Measurements from ENCODE around the gene GJC2. TPM values are rescaled to one million over a fixed set of nuclear protein-coding genes. Genes with fewer than 3 reads are reported as not detected.

The GJC2 gene
- total and polyA plus RNA-seq, 10 of the 15 experiments (the other 5 are each of a cell fraction or from before 2014, with no cell fraction given) = 0.04 to 0.44 (median 0.07) TPM; not detected in 4

DNA sequence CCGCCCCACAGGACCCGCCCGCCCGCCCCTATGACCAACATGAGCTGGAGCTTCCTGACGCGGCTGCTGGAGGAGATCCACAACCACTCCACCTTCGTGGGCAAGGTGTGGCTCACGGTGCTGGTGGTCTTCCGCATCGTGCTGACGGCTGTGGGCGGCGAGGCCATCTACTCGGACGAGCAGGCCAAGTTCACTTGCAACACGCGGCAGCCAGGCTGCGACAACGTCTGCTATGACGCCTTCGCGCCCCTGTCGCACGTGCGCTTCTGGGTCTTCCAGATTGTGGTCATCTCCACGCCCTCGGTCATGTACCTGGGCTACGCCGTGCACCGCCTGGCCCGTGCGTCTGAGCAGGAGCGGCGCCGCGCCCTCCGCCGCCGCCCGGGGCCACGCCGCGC, 8.0 kb downstream of the GJC2 start:
- ATAC-seq (no peak), DNase-seq (ENCODE audit: low read depth, low spot score) (no peak), FAIRE-seq (no peak)
- no peak overlapping the region for H3K27ac ChIP-seq (ENCODE audit: control insufficient read depth, insufficient read depth)
- H3K9me3 ChIP-seq (replicated peaks; ENCODE audit: control insufficient read depth, insufficient read depth, low read length) = no peaks in the 10 kb centered on the region
- intact Hi-C loops (cut with micrococcal nuclease; ENCODE audit: unreplicated experiment) (no loop called here), in situ Hi-C loops (cut with MboI) (no loop called here)
- CTCF ChIA-PET = no interaction called here
- H3K4me2 ChIP-seq (ENCODE audit: control insufficient read depth, insufficient read depth) = no peak overlapping the region
- no peaks in the 10 kb centered on the region for H3K27me3 ChIP-seq (replicated peaks in 1 of 2; ENCODE audit: control insufficient read depth in 2 of 2, insufficient read depth in 2 of 2, low read length in 1 of 2)
- TF ChIP-seq SPI1 (IDR thresholded peaks at IDR 0.05; ENCODE audit: borderline replicate concordance, insufficient read depth, low read depth, low read length) = no peak
- no peak for TF ChIP-seq STAT3 (IDR thresholded peaks at IDR 0.05; ENCODE audit: low read depth, low read length)
- TF ChIP-seq CEBPB (IDR thresholded peaks at IDR 0.05; ENCODE audit: borderline replicate concordance in 1 of 2, low read depth in 2 of 2, low read length in 2 of 2) = no peak
- no peak for TF ChIP-seq SMARCA5 (IDR thresholded peaks at IDR 0.05)
- no peak for TF ChIP-seq NR2C1 (IDR thresholded peaks at IDR 0.05)
- TF ChIP-seq, protein P1, sequence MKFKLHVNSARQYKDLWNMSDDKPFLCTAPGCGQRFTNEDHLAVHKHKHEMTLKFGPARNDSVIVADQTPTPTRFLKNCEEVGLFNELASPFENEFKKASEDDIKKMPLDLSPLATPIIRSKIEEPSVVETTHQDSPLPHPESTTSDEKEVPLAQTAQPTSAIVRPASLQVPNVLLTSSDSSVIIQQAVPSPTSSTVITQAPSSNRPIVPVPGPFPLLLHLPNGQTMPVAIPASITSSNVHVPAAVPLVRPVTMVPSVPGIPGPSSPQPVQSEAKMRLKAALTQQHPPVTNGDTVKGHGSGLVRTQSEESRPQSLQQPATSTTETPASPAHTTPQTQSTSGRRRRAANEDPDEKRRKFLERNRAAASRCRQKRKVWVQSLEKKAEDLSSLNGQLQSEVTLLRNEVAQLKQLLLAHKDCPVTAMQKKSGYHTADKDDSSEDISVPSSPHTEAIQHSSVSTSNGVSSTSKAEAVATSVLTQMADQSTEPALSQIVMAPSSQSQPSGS (IDR thresholded peaks at IDR 0.05; ENCODE audit: low read length) = no peak
- no peak for TF ChIP-seq ZNF384 (IDR thresholded peaks at IDR 0.05; ENCODE audit: borderline replicate concordance, low read depth, low read length)
- TF ChIP-seq CHD2 (IDR thresholded peaks at IDR 0.05; ENCODE audit: borderline replicate concordance, low read depth, low read length) = no peak
- TF ChIP-seq CHD1 (IDR thresholded peaks at IDR 0.05; ENCODE audit: low read depth, low read length) = no peak
- no peak for TF ChIP-seq POLR2AphosphoS5 (IDR thresholded peaks at IDR 0.05; ENCODE audit: low read length)
- TF ChIP-seq HDGF (IDR thresholded peaks at IDR 0.05) = no peak
- TF ChIP-seq, protein P2, sequence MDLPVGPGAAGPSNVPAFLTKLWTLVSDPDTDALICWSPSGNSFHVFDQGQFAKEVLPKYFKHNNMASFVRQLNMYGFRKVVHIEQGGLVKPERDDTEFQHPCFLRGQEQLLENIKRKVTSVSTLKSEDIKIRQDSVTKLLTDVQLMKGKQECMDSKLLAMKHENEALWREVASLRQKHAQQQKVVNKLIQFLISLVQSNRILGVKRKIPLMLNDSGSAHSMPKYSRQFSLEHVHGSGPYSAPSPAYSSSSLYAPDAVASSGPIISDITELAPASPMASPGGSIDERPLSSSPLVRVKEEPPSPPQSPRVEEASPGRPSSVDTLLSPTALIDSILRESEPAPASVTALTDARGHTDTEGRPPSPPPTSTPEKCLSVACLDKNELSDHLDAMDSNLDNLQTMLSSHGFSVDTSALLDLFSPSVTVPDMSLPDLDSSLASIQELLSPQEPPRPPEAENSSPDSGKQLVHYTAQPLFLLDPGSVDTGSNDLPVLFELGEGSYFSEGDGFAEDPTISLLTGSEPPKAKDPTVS (IDR thresholded peaks at IDR 0.05; ENCODE audit: low read depth, low read length) = no peak
- no peak for TF ChIP-seq JUND (IDR thresholded peaks at IDR 0.05; ENCODE audit: low read depth, low read length)
- TF ChIP-seq, protein P3, sequence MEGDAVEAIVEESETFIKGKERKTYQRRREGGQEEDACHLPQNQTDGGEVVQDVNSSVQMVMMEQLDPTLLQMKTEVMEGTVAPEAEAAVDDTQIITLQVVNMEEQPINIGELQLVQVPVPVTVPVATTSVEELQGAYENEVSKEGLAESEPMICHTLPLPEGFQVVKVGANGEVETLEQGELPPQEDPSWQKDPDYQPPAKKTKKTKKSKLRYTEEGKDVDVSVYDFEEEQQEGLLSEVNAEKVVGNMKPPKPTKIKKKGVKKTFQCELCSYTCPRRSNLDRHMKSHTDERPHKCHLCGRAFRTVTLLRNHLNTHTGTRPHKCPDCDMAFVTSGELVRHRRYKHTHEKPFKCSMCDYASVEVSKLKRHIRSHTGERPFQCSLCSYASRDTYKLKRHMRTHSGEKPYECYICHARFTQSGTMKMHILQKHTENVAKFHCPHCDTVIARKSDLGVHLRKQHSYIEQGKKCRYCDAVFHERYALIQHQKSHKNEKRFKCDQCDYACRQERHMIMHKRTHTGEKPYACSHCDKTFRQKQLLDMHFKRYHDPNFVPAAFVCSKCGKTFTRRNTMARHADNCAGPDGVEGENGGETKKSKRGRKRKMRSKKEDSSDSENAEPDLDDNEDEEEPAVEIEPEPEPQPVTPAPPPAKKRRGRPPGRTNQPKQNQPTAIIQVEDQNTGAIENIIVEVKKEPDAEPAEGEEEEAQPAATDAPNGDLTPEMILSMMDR (IDR thresholded peaks at IDR 0.05 in 2 of 3, conservative IDR thresholded peaks at IDR 0.05 in 1 of 3; ENCODE audit: control insufficient read depth in 2 of 3, extremely low read depth in 1 of 3, insufficient read depth in 1 of 3, low read depth in 3 of 3, low read length in 3 of 3) = no peak
- H2AFZ ChIP-seq (ENCODE audit: control insufficient read depth, low read depth, low read length) = no peak overlapping the region
- no TSS peak for BruUV-seq (replicated peaks)
- WGBS (ENCODE audit: insufficient coverage, insufficient replicate concordance, low lambda C conversion rate, missing lambda C conversion rate) = 81% methylated on average over 37 of the region's 43 CpGs
- H3K9ac ChIP-seq (ENCODE audit: control insufficient read depth, insufficient read depth, low read length) = no peak overlapping the region
- SMC1A ChIA-PET (ENCODE audit: uncharacterized antibody, unreplicated experiment) = no interaction called here
- no peak overlapping the region for H3K4me3 ChIP-seq
- no peaks in the 10 kb centered on the region for H3K79me2 ChIP-seq (ENCODE audit: control insufficient read depth, insufficient read depth, low read length)
- no peaks in the 10 kb centered on the region for H3K4me1 ChIP-seq (ENCODE audit: control insufficient read depth, insufficient read depth, low read length)
- POLR2A ChIA-PET = no interaction called here
- RAD21 ChIA-PET (ENCODE audit: unreplicated experiment) = no interaction called here
- H4K20me1 ChIP-seq (ENCODE audit: control insufficient read depth, insufficient read depth) = no peaks in the 10 kb centered on the region; the same call in 1 of the 2 replicates
- H3K36me3 ChIP-seq (ENCODE audit: control insufficient read depth in 2 of 2, insufficient read depth in 2 of 2, low read length in 1 of 2) = no peaks in the 10 kb centered on the region
